Measurements from ENCODE around the gene PRRG2. TPM values are rescaled to one million over a fixed set of nuclear protein-coding genes. Genes with fewer than 3 reads are reported as not detected.

PRRG2 gene
- polyA plus RNA-seq, 3 donors from 2014 or later: 0.78 TPM; not detected in 2

DNA sequence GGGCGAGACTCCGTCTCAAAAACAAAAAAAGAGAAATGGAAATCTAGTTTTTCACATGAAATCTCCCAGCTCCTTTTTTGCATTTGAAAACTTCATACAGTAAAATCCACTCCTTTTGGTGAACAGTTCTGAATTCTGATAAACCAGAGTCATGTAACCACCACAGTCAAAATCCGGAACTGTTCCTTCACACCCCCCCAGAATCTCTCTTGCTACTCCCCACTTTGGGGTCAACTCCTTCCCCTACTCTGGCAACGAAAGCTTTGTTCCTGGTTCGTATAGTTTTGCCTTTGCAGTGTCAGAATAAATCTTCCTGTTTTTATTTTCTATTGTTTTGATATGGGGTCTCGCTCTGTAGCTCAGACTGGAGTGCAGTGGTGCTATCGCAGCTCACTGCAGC, 29.6 kb upstream of the PRRG2 start:
- Mint-ChIP-seq H3K27me3 (ENCODE audit: low read depth in 3 of 3) (peaks cover 0 to 4% (median 1%) of the 10 kb centered on the region in 3 donors), H3K36me3 (peaks cover 4 to 14% (median 4%) of the 10 kb centered on the region in 3 donors), H3K4me3 (no peak overlapping the region), H3K27ac (peak overlapping the region in 1 of 6 donors; percentile 25), H3K9me3 (no peaks in the 10 kb centered on the region), H3K4me1 (peaks cover 30 to 33% of the 10 kb centered on the region in 2 donors)
- no peak for DNase-seq

DNA sequence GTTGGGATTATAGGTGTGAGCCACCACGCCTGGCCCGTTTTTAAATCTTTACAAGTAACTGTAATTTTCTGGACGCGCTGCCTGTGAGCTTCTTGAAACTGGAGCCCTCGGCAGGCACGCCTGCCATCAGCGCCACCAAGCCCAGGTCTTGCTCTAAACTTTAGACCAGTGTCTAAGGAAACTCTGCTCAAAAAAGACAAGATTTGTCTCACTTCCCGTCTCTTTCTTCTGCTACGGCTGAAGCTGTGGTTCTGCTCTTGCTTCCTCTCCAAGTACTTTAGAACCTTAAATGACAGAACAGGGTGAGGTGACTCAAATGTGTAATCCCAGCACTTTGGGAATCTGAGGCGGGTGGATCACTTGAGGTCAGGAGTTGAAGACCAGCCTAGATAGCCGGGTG, 28.4 kb upstream of the PRRG2 start:
- H3K27me3 Mint-ChIP-seq (ENCODE audit: low read depth in 3 of 3): peaks cover 0 to 4% (median 0%) of the 10 kb centered on the region in 3 donors
- H3K27ac Mint-ChIP-seq: peak overlapping the region in 4 of 6 donors; percentile 23 to 67 (median 60)
- H3K36me3 Mint-ChIP-seq: peaks cover 9 to 21% (median 9%) of the 10 kb centered on the region in 3 donors
- peak overlapping the region in 1 of 5 donors; percentile 14 for H3K4me3 Mint-ChIP-seq
- DNase-seq: no peak
- H3K9me3 Mint-ChIP-seq: no peaks in the 10 kb centered on the region
- H3K4me1 Mint-ChIP-seq: peaks cover 25 to 34% of the 10 kb centered on the region in 2 donors

DNA sequence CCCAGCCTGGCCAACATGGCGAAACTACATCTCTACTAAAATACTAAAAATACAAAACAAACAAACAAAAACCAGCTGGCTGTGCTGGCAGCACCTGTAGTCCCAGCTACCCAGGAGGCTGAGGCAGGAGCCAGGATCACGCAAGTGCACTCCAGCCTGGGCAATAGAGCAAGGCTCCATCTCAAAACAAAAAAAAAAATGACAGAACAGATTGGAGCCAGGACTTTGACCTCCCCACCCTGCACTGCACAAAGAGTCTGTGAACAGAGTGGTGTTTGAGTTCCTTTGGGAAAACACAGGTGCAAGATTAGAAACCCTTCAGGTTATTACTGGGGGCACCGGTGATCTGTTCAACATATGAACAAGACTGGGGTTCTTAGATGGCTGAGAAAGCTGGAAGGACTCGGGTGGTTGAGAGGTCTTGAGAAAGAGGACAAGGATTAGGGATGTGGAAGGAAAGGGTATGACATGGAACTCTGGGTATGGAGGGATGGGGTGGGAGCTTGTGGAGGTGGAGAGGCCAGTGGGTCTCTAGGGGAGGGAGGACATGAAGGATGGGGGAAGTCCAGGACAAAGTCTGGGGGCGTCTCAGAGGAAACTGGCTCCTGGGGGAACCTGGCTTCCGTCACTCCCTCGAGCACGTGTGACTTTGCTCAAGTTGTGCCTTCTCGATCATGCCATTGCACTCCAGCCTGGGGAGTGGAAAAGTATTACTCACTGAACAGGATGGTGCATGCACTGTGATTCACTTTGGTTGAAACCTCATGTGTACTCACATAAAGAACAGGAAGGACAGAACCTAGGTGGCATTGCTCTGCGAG, 27.5 kb upstream of the PRRG2 start:
- peaks cover 0 to 4% (median 0%) of the 10 kb centered on the region in 3 donors for H3K27me3 Mint-ChIP-seq (ENCODE audit: low read depth in 3 of 3)
- peak overlapping the region in 4 of 5 donors; percentile 4 to 66 (median 34) for H3K4me3 Mint-ChIP-seq
- DNase-seq: no peak
- H3K27ac Mint-ChIP-seq: peak overlapping the region; percentile 41 to 91 (median 90)
- H3K9me3 Mint-ChIP-seq: no peaks in the 10 kb centered on the region
- H3K36me3 Mint-ChIP-seq: peaks cover 9 to 23% (median 13%) of the 10 kb centered on the region in 3 donors
- peaks cover 26 to 34% of the 10 kb centered on the region in 2 donors for H3K4me1 Mint-ChIP-seq

DNA sequence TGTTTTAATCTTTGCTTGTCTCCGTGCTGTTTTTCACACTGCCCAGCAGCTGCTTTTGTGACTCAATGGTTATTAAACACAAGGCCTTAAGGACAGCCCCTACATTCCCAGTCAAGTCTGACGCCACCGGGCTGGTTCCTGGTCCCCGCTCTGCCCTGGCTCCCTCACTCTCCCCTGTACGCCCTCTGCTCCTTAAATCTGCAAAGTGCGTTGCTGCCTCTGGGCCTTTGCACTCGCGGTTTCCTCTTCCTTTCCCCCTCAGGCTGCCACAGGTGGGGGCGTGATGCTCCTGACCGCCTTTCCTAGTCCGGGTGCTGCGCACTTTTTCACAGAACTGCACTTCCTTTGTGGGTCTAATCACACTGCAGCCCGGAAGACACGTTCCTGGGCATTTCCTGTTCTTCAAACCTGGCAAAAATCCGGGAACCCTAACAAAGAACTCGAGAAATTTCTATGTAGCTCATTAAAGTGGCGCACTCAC, 26.4 kb upstream of the PRRG2 start:
- H3K36me3 Mint-ChIP-seq: peaks cover 15 to 32% (median 16%) of the 10 kb centered on the region in 3 donors
- peak in 2 of 3 donors; percentile 28 to 33 for DNase-seq
- peaks cover 31 to 37% of the 10 kb centered on the region in 2 donors for H3K4me1 Mint-ChIP-seq
- H3K9me3 Mint-ChIP-seq: no peaks in the 10 kb centered on the region
- peak overlapping the region; percentile 78 to 91 (median 90) for H3K27ac Mint-ChIP-seq
- peak overlapping the region; percentile 29 to 71 (median 67) for H3K4me3 Mint-ChIP-seq
- H3K27me3 Mint-ChIP-seq (ENCODE audit: low read depth in 3 of 3): peaks cover 0 to 4% (median 0%) of the 10 kb centered on the region in 3 donors

DNA sequence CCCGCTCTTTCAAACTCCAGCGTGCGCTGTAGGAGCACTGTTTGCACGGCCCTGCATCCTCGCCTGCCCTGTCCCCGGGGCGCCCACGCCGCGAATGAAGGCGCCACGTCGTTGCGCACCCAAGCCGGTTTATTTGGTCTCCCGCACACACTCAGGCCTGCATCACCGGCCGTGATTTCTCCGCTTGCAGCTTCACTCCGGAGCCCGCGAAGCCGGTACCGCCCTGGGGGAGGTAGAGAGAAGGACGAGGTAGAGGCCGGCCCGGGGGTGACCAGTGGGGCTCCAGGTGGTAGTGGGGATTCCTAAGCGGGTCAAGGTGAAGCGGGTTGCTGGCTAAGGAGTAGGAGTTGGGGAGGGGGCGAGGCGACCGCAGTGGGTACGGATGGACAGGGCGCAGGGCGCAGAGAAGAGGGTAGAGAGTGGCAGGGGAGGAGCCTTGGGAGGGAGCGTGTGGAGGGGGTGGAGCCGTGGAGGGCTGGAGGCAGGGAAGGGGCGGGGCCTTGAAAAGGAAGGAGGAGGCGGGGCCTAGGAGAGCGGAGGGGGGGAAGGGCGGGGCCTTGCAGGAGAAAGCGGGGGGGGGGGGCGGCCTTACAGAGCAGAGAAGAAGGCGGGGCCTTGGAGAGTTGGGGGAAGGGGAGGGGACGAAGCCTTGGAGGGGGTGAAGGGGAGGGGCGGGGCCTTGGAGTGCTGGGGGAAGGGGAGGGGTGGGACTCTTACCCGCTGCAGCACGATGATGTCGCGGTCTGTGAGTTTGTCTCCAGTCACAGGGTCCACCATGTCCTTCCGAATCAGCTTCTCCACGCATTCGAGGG, 25.3 kb upstream of the PRRG2 start:
- Mint-ChIP-seq H3K27me3 (ENCODE audit: low read depth in 3 of 3) (peaks cover 0 to 4% (median 0%) of the 10 kb centered on the region in 3 donors), H3K9me3 (no peaks in the 10 kb centered on the region), H3K27ac (no peak overlapping the region), H3K4me3 (peak overlapping the region in 1 of 5 donors; percentile 29), H3K4me1 (peaks cover 42 to 48% of the 10 kb centered on the region in 2 donors), H3K36me3 (peaks cover 15 to 32% (median 16%) of the 10 kb centered on the region in 3 donors)
- DNase-seq: no peak

DNA sequence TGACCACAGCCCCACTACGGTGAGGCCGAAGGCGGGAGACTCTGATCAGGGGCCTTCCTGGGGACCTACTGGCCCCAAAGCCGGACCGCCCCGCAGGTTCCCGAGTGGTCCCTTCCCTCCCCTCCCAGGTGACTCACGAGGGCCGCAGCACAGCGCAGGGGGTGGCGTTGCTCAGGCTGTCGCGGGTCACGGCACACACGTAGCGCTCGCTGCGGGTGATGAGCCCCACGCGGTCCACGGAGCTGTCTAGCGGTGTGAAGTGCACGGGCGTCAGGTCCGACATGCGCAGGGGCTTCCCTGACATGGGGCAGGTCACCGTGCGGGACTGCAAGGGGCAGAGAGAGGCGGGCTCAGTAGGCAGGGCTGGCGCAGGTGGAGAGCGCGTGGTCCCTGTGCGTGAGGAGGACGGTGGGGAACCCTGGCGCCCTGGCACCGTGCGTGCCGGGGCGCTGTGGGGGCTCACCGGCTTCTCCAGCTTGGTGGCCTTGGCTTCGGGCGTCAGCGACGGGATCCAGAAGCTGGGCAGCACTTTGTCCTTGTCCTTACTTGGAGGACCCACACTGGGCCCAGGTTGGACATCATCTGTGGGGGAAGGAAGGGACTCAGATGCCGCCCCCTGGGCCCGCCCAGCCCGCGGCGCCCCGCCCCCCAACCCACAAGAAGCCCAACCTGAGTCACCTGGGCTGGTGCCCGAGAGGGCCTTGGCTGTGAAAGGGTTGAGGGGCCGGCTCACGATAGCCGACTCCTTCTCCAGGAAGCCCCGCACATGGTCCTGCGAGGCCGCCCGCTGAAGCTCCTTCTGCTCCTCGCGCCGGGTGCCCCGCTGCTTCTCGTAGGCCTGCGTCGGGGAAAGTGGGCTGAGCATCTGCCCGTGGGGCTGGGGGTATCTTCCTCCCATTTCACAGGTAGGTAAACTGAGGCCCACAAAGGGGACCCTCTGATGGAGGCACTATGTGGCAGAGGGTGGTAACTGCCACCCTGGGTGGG, 24.4 kb upstream of the PRRG2 start:
- Mint-ChIP-seq H3K27ac (peak overlapping the region in 2 of 6 donors; percentile 34 to 49), H3K36me3 (peaks cover 15 to 32% (median 16%) of the 10 kb centered on the region in 3 donors), H3K9me3 (no peaks in the 10 kb centered on the region), H3K27me3 (ENCODE audit: low read depth in 3 of 3) (peaks cover 0 to 4% (median 0%) of the 10 kb centered on the region in 3 donors), H3K4me1 (peaks cover 49 to 52% of the 10 kb centered on the region in 2 donors), H3K4me3 (no peak overlapping the region)
- no peak for DNase-seq

DNA sequence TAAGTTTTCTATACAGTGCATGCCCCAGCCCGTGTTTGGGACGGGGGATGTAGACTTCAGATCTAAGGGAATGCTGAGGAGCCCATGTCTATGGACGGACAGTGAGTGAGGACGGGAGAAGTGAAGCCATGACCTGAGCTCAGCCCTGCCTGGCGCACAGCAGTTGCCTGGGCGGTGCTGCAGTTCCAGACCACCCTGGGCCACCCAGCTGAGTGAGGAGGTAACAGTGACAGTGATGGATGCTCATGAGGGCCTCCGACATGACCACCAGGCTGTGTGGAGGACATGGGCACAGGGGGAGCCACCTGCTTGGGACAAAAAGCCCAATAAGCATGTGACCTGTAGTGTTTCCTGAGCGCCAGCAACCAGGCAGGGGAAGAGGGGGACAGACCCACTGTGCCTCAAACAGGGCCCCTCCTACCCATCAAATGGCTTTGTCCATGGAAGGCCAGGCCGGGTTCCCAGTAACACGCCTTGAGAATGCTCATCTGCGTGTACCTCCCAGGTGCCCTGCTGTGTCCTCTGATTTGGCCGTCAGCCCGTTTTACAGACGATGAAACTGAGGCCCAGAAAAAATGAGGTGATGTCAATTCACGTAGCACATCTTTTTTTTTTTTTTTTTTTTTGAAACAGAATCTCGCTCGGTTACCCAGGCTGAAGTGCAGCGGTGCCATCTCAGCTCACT, 23.3 kb upstream of the PRRG2 start:
- peaks cover 49 to 51% of the 10 kb centered on the region in 2 donors for H3K4me1 Mint-ChIP-seq
- no peak overlapping the region for H3K4me3 Mint-ChIP-seq
- no peaks in the 10 kb centered on the region for H3K9me3 Mint-ChIP-seq
- peak overlapping the region in 3 of 6 donors; percentile 29 to 49 (median 44) for H3K27ac Mint-ChIP-seq
- H3K27me3 Mint-ChIP-seq (ENCODE audit: low read depth in 3 of 3): peaks cover 0 to 4% (median 0%) of the 10 kb centered on the region in 3 donors
- no peak for DNase-seq
- peaks cover 15 to 30% (median 16%) of the 10 kb centered on the region in 3 donors for H3K36me3 Mint-ChIP-seq

DNA sequence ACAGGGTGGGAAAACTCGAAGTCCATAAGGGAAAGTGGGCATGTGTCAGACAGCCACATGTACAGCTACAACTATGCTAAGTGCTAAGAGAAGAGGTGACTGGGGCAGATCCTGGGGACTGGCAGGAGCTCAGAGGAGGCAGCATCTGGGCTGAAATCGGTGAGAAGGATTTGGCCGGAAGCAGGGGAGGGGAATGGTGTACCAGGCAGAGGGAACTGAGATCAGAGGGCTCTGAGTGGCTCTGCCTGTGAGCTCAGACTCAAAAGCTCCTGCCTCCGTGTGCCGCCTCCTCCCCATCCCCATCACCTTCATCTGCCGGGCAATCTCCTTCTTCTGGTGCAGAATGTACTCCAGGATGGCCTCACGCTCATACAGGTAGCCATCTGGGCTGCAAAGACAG, 22.5 kb upstream of the PRRG2 start:
- H3K27ac Mint-ChIP-seq: peak overlapping the region in 3 of 6 donors; percentile 18 to 78 (median 55)
- H3K36me3 Mint-ChIP-seq: peaks cover 15 to 28% (median 16%) of the 10 kb centered on the region in 3 donors
- DNase-seq: no peak
- peaks cover 48 to 51% of the 10 kb centered on the region in 2 donors for H3K4me1 Mint-ChIP-seq
- H3K9me3 Mint-ChIP-seq: no peaks in the 10 kb centered on the region
- H3K27me3 Mint-ChIP-seq (ENCODE audit: low read depth in 3 of 3): peaks cover 0 to 4% (median 0%) of the 10 kb centered on the region in 3 donors
- peak overlapping the region in 1 of 5 donors; percentile 14 for H3K4me3 Mint-ChIP-seq

DNA sequence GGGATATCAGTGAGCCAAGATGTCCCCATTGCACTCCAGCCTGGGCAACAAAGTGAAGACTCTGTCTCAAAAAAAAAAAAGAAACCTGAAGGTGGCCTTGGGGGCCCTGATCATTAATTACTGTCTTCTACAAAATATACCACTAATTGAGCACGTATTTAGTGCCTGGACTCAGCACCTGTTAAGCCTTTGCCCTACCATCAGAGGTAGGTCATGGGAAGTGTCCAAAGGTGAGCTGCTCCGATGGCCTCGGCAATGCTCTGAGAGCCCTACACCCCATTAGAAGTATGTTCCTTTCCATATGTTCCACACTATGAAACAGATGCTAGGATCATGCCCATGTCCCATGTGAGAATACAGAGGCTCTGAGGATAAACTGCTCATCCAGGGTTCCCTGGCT, 21.7 kb upstream of the PRRG2 start:
- H3K4me1 Mint-ChIP-seq: peaks cover 48% of the 10 kb centered on the region in 2 donors
- H3K27ac Mint-ChIP-seq: peak overlapping the region; percentile 70 to 94 (median 86)
- DNase-seq: no peak
- H3K4me3 Mint-ChIP-seq: peak overlapping the region in 3 of 5 donors; percentile 29 to 74 (median 70)
- H3K36me3 Mint-ChIP-seq: peaks cover 15 to 29% (median 16%) of the 10 kb centered on the region in 3 donors
- no peaks in the 10 kb centered on the region for H3K9me3 Mint-ChIP-seq
- no peaks in the 10 kb centered on the region for H3K27me3 Mint-ChIP-seq (ENCODE audit: low read depth in 3 of 3)

DNA sequence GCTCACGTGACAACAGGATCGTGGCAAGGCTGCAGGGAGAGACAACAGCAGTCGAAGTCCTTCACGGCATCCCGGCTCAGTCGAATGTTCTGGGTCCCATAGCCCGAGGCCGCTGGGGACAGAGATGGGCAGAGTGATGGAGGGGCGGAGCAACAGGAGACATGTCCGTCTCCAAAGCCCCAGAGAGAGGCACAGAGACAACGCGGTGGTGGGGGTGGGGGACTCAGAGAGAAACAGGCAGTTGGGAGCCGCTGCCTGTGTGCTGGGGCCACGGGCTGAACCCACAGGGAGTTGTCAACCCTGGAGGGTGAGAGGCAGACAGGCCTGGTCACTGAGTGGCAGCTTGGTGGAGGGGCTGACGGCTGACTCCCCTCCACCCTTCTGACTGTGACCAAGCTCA, 21.2 kb upstream of the PRRG2 start:
- H3K27ac Mint-ChIP-seq: peak overlapping the region; percentile 70 to 94 (median 86)
- H3K36me3 Mint-ChIP-seq: peaks cover 11 to 28% (median 13%) of the 10 kb centered on the region in 3 donors
- no peaks in the 10 kb centered on the region for H3K9me3 Mint-ChIP-seq
- H3K4me3 Mint-ChIP-seq: peak overlapping the region in 4 of 5 donors; percentile 68 to 74 (median 72)
- peaks cover 48% of the 10 kb centered on the region in 2 donors for H3K4me1 Mint-ChIP-seq
- no peak for DNase-seq
- no peaks in the 10 kb centered on the region for H3K27me3 Mint-ChIP-seq (ENCODE audit: low read depth in 3 of 3)

DNA sequence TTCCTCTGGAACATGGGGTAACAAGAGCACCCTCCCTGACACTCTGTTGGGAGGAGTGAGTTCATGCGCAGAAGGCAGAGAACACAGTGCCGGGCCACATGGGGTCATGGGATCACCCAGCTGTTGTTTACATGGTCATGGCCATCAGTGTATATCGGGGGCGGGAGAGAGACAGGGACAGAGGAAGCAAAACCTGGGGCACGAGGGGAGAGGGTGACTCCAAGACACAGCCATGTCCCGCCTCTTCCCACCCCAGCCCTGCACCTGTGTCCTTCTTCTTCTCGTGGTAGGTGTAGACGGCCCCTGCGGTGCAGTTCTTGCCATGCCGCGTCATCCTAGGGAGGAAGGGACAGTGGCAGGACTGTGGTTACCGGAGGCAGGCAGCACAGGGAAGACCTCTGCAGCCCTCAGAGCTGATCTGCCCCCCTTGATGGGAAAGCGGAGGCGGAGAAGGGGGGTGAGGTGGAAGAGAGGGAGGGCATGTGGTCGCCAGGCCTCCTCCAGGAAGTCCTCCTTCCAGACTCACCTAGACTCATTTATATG, 20.7 kb upstream of the PRRG2 start:
- Mint-ChIP-seq H3K27ac (peak overlapping the region; percentile 70 to 94 (median 88)), H3K4me3 (peak overlapping the region; percentile 48 to 74 (median 70)), H3K27me3 (ENCODE audit: low read depth in 3 of 3) (no peaks in the 10 kb centered on the region), H3K36me3 (peaks cover 11 to 26% (median 12%) of the 10 kb centered on the region in 3 donors), H3K9me3 (no peaks in the 10 kb centered on the region), H3K4me1 (peaks cover 47 to 49% of the 10 kb centered on the region in 2 donors)
- peak in 2 of 3 donors; percentile 24 to 25 for DNase-seq

DNA sequence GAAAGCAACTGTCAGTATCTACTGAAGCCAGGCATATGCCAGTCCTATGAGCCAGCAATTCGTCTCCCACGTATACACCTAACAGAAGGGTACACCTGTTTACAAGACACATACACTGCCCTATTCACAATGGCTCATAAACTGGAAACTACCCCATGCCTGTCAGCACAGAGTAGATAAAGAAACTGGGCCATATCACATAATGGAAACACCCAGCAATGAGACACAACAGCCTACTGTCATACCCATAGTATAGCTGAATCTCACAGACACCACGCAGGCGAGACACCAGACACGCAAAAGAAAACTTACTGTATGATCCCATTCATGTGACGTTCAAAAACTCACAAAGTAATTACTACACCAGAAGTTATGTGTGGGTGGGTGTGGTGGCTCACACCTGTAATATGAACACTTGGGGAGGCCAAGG, 16.5 kb upstream of the PRRG2 start:
- H3K4me3 Mint-ChIP-seq: peak overlapping the region; percentile 12 to 61 (median 48)

More for the DNA sequence above, 16.5 kb upstream of the PRRG2 start:
- Mint-ChIP-seq H3K36me3 (peaks cover 0 to 8% (median 0%) of the 10 kb centered on the region in 3 donors), H3K4me1 (peaks cover 69 to 71% of the 10 kb centered on the region in 2 donors), H3K27ac (peak overlapping the region; percentile 77 to 93 (median 86)), H3K27me3 (ENCODE audit: low read depth in 3 of 3) (peaks cover 2 to 12% (median 4%) of the 10 kb centered on the region in 3 donors), H3K9me3 (no peaks in the 10 kb centered on the region)
- DNase-seq: no peak
